BJ (cell line): ENCODE data around the gene STYXL1. TPM values are rescaled to one million over a fixed set of nuclear protein-coding genes. Genes with fewer than 3 reads are reported as not detected.

Experiments
- CTCF ChIA-PET: fragments of 350-600 bp; formaldehyde crosslinking; extraction: SDS; loops from one replicate; lab custom pipeline; 2021; ENCODE audit warnings: antibody characterized with exemption, inconsistent platforms; lab: Yijun Ruan, JAX
- POLR2A ChIA-PET: fragments of 300-600 bp; sonication (Branson Sonifier 250); formaldehyde crosslinking; extraction: SDS; loops from one replicate; lab custom pipeline; 2021; ENCODE audit warnings: antibody characterized with exemption; lab: Charles Lee
- DNase-seq: peaks from one replicate; pipeline ENCODE4 v3.0.0-alpha.2; 2011; ENCODE audit warnings: low read depth
- H3K27me3 ChIP-seq: 2 replicates; pipeline ENCODE4 v1.6.0; 2011; ENCODE audit warnings: low read length; ENCODE audit not compliant: control insufficient read depth, insufficient read depth
- H3K36me3 ChIP-seq: 2 replicates; pipeline ENCODE4 v1.5.1; 2011; ENCODE audit warnings: low read length; ENCODE audit not compliant: control insufficient read depth, insufficient read depth
- H3K4me3 ChIP-seq: 2 replicates; pipeline ENCODE4 v1.5.1; 2011; ENCODE audit warnings: low read depth, mild to moderate bottlenecking, control low read depth, low read length
- CTCF ChIP-seq: IDR thresholded peaks from 2 replicates; pipeline ENCODE4 v1.5.1; 2011; ENCODE audit warnings: low read depth, mild to moderate bottlenecking, control low read depth, inconsistent platforms, low read length, moderate library complexity; ENCODE audit not compliant: insufficient read depth
- polyA plus RNA-seq: library from polyadenylated mRNA; depleted of rRNA; stranded (reverse); fragments of >200 nt; gene quantifications from 2 replicates; pipeline ENCODE4 v1.2.3, GENCODE V29; 2011

Gene STYXL1
- polyA plus RNA-seq, 1 experiment = 64.7 TPM

GRCh38 chr7:75982306-75983064, 65.3 kb downstream of the STYXL1 start:
- POLR2A ChIA-PET = no interaction called here
- TF ChIP-seq CTCF = no peak
- no peak for DNase-seq
- CTCF ChIA-PET = no interaction called here
- no peaks in the 10 kb centered on the region for H3K27me3 ChIP-seq
- no peak overlapping the region for H3K4me3 ChIP-seq
- H3K36me3 ChIP-seq = peaks cover 47% of the 10 kb centered on the region

- Histone ChIP-seq H3K36me3 (peaks cover 45% of the 10 kb centered on the region), H3K4me3 (no peak overlapping the region), H3K27me3 (no peaks in the 10 kb centered on the region)
- no peak for TF ChIP-seq CTCF
- no peak for DNase-seq
- POLR2A ChIA-PET = no interaction called here
- CTCF ChIA-PET = no interaction called here
Measured at GRCh38 chr7:75981453-75982305, 66.1 kb downstream of the STYXL1 start.

GRCh38 chr7:75981203-75981452, 66.7 kb downstream of the STYXL1 start:
- POLR2A ChIA-PET = no interaction called here

GRCh38 chr7:75980430-75981202, 67.2 kb downstream of the STYXL1 start:
- H3K27me3 ChIP-seq = no peaks in the 10 kb centered on the region
- POLR2A ChIA-PET = no interaction called here
- CTCF ChIA-PET = no interaction called here
- no peak overlapping the region for H3K4me3 ChIP-seq
- H3K36me3 ChIP-seq = peaks cover 36% of the 10 kb centered on the region
- no peak for TF ChIP-seq CTCF
- DNase-seq = no peak

More at GRCh38 chr7:75981203-75981452, 66.7 kb downstream of the STYXL1 start:
- peaks cover 40% of the 10 kb centered on the region for H3K36me3 ChIP-seq
- H3K4me3 ChIP-seq = no peak overlapping the region
- no peaks in the 10 kb centered on the region for H3K27me3 ChIP-seq
- no peak for TF ChIP-seq CTCF
- CTCF ChIA-PET = no interaction called here
- no peak for DNase-seq

GRCh38 chr7:75979759-75980429, 67.9 kb downstream of the STYXL1 start:
- TF ChIP-seq CTCF = no peak
- ChIA-PET POLR2A (no interaction called here), CTCF (no interaction called here)
- DNase-seq = no peak
- H3K4me3 ChIP-seq = no peak overlapping the region
- no peaks in the 10 kb centered on the region for H3K27me3 ChIP-seq
- peaks cover 32% of the 10 kb centered on the region for H3K36me3 ChIP-seq
